Keratinocyte (primary cell): ENCODE results near the gene MEIS3. TPM values are rescaled to one million over a fixed set of nuclear protein-coding genes. Genes with fewer than 3 reads are reported as not detected.

Experiments used
- DNase-seq: peaks from one replicate; pipeline ENCODE4 v3.0.0-alpha.2; 2011; ENCODE audit warnings: low read depth, missing footprints, low spot score
- FAIRE-seq: peaks from 2 replicates; lab custom pipeline; 2011; peaks lifted over from hg19 to GRCh38; lab: Jason Lieb, UNC
- H2AFZ ChIP-seq: 2 replicates; pipeline ENCODE4 v1.6.0; 2012; ENCODE audit warnings: low read length, control low read depth, inconsistent platforms; ENCODE audit not compliant: control insufficient read depth
- H3K27ac ChIP-seq: 2 replicates; pipeline ENCODE4 v1.5.1; 2011; ENCODE audit warnings: low read length; ENCODE audit not compliant: control insufficient read depth, insufficient read depth
- H3K27me3 ChIP-seq: 3 replicates; pipeline ENCODE4 v1.6.0; 2011; ENCODE audit warnings: low read length; ENCODE audit not compliant: control insufficient read depth, insufficient read depth; ENCODE audit errors: extremely low read depth
- H3K36me3 ChIP-seq, 2 experiments: 2 replicates in 1 of 2; 3 replicates in 1 of 2; pipeline ENCODE4 v1.5.1; 2011; ENCODE audit warnings: low read length in 2 of 2, mild to moderate bottlenecking in 1 of 2; ENCODE audit not compliant: control insufficient read depth in 2 of 2, insufficient read depth in 2 of 2; ENCODE audit errors: extremely low read depth in 1 of 2
- H3K4me1 ChIP-seq: 3 replicates; pipeline ENCODE4 v1.5.1; 2011; ENCODE audit warnings: low read length; ENCODE audit not compliant: control insufficient read depth, insufficient read depth; ENCODE audit errors: extremely low read depth
- H3K4me2 ChIP-seq: 3 replicates; pipeline ENCODE4 v1.6.0; 2011; ENCODE audit warnings: low read depth, low read length; ENCODE audit not compliant: control insufficient read depth, insufficient read depth; ENCODE audit errors: extremely low read depth
- H3K4me3 ChIP-seq, 3 experiments: fragments of 200-600 bp in 1 of 3; sonication (generic) in 1 of 3; 2 replicates in 2 of 3; 3 replicates in 1 of 3; pipeline ENCODE4 v1.5.1; 2011 to 2016; ENCODE audit warnings: low read length in 3 of 3, mild to moderate bottlenecking in 3 of 3, control low read depth in 2 of 3, inconsistent platforms in 1 of 3, low read depth in 1 of 3, mixed read lengths in 1 of 3, mixed run types in 1 of 3, moderate library complexity in 1 of 3; ENCODE audit not compliant: control insufficient read depth in 2 of 3, insufficient read depth in 2 of 3; ENCODE audit errors: extremely low read depth in 1 of 3
- H3K79me2 ChIP-seq: 2 replicates; pipeline ENCODE4 v1.6.0; 2012; ENCODE audit warnings: low read length; ENCODE audit not compliant: control insufficient read depth, insufficient read depth
- H3K9ac ChIP-seq: 3 replicates; pipeline ENCODE4 v1.6.0; 2011; ENCODE audit warnings: low read length; ENCODE audit not compliant: control insufficient read depth, insufficient read depth; ENCODE audit errors: extremely low read depth
- H3K9me1 ChIP-seq: 3 replicates; pipeline ENCODE4 v1.6.0; 2011; ENCODE audit warnings: low read length; ENCODE audit not compliant: control insufficient read depth, insufficient read depth; ENCODE audit errors: extremely low read depth
- H3K9me3 ChIP-seq: 2 replicates; pipeline ENCODE4 v1.5.1; 2012; ENCODE audit warnings: low read depth, low read length; ENCODE audit not compliant: control insufficient read depth
- H4K20me1 ChIP-seq: 3 replicates; pipeline ENCODE4 v1.6.0; 2011; ENCODE audit warnings: low read length; ENCODE audit not compliant: control insufficient read depth, insufficient read depth; ENCODE audit errors: extremely low read depth
- CTCF ChIP-seq, 3 experiments: IDR thresholded peaks in 1 of 3; conservative IDR thresholded peaks in 1 of 3; optimal IDR thresholded peaks in 1 of 3; 2 replicates in 2 of 3; 3 replicates in 1 of 3; pipeline versions ENCODE3 to v1.5.1; 2011; ENCODE audit warnings: low read length in 3 of 3, mild to moderate bottlenecking in 3 of 3, moderate library complexity in 2 of 3, control low read depth in 1 of 3, inconsistent platforms in 1 of 3; ENCODE audit not compliant: insufficient read depth in 2 of 3; ENCODE audit errors: extremely low read depth in 1 of 3
- EZH2 ChIP-seq: IDR thresholded peaks from one replicate; pipeline ENCODE4 v1.6.1; 2012; ENCODE audit warnings: inconsistent platforms, mild to moderate bottlenecking, low read length, moderate library complexity
- dilution Hi-C: fragments of 300-500 bp; cut with MboI; formaldehyde crosslinking; loops from one replicate; pipeline ENCODE4 v1.7.0; 2020; ENCODE audit warnings: low sequenced_read_pairs; ENCODE audit not compliant: extremely low pct_ligation_motif_present
- polyA plus RNA-seq, 5 experiments: library from polyadenylated mRNA; depleted of rRNA in 3 of 5; stranded (reverse) in 3 of 5; stranded (forward) in 1 of 5; unstranded in 1 of 5; fragments of >200 nt; gene quantifications; 1 replicate in 1 of 5; 2 replicates in 3 of 5; 3 replicates in 1 of 5; pipeline versions ENCODE4 v1.2.1 to v1.2.3, GENCODE V29; 2011 to 2012; ENCODE audit warnings: missing spikeins in 2 of 5, low read depth in 1 of 5, low replicate concordance in 1 of 5

Gene MEIS3
- polyA plus RNA-seq, 1 donor (not counting 4 experiments of a cell fraction or from before 2014, with no cell fraction given) = 1.7 TPM

GRCh38 chr19:47435196-47435595 lies 15.9 kb upstream of the MEIS3 start:
- H3K27ac ChIP-seq = no peak overlapping the region
- H3K9ac ChIP-seq = no peak overlapping the region
- no peaks in the 10 kb centered on the region for H3K9me1 ChIP-seq
- H3K4me1 ChIP-seq = no peaks in the 10 kb centered on the region
- no peak overlapping the region for H3K4me2 ChIP-seq
- no peak for TF ChIP-seq CTCF (optimal IDR thresholded peaks at IDR 0.05 in 1 of 3, IDR thresholded peaks at IDR 0.05 in 1 of 3, conservative IDR thresholded peaks at IDR 0.05 in 1 of 3; ENCODE audit: extremely low read depth in 1 of 3, insufficient read depth in 2 of 3, low read length in 3 of 3)
- TF ChIP-seq EZH2 = no peak
- H3K36me3 ChIP-seq = no peaks in the 10 kb centered on the region
- H3K9me3 ChIP-seq = no peaks in the 10 kb centered on the region
- DNase-seq (no peak), FAIRE-seq (no peak)
- dilution Hi-C loops = no loop called here
- no peaks in the 10 kb centered on the region for H4K20me1 ChIP-seq
- no peak overlapping the region for H3K4me3 ChIP-seq
- H3K79me2 ChIP-seq = no peaks in the 10 kb centered on the region
- no peak overlapping the region for H2AFZ ChIP-seq
- H3K27me3 ChIP-seq = peaks cover 11% of the 10 kb centered on the region

- dilution Hi-C loops = no loop called here
- TF ChIP-seq CTCF (optimal IDR thresholded peaks at IDR 0.05 in 1 of 3, IDR thresholded peaks at IDR 0.05 in 1 of 3, conservative IDR thresholded peaks at IDR 0.05 in 1 of 3; ENCODE audit: extremely low read depth in 1 of 3, insufficient read depth in 2 of 3, low read length in 3 of 3) (no peak), EZH2 (no peak)
- Histone ChIP-seq H3K9me3 (no peaks in the 10 kb centered on the region), H3K79me2 (no peaks in the 10 kb centered on the region), H3K27ac (no peak overlapping the region), H3K4me1 (no peaks in the 10 kb centered on the region), H3K27me3 (peaks cover 11% of the 10 kb centered on the region), H3K4me2 (no peak overlapping the region), H3K9me1 (no peaks in the 10 kb centered on the region), H4K20me1 (no peaks in the 10 kb centered on the region), H2AFZ (no peak overlapping the region), H3K4me3 (no peak overlapping the region), H3K36me3 (no peaks in the 10 kb centered on the region), H3K9ac (no peak overlapping the region)
- DNase-seq = no peak
- FAIRE-seq = no peak
These were observed 14.8 kb upstream of the MEIS3 start for GRCh38 chr19:47434088-47434487.
